GM21367 (cell line): ENCODE measurements around the gene RASA2.
"Not testable (repeated sequence)": the region's sequence is repeated elsewhere in the genome, so short reads cannot be mapped to it uniquely, and the experiment has no call there.

ENCODE experiments used
- ATAC-seq: cut with Tn5 transposase; IDR thresholded peaks from one replicate; pipeline ENCODE4 v1.9.1; 2021; ENCODE audit not compliant: unreplicated experiment

Gene RASA2

GRCh38 chr3:141455603-141456300 lies 31.1 kb upstream of the RASA2 start:
- no peak for ATAC-seq

DNA sequence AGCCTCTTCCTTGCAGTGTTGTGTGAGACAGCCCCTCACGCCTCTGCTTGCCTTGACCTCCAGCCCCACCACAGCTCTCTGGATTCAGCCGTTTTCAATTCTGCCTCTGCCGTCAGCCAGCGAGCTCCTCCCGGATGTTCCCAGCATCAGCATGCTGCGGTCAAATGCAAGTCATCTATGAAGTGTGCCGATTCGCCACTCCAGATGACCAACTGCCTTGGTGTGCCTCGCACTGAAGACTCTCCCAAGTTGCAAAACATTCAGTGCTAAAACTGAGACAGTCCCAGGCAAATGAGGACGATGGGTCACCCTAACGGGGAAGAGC lies 30.6 kb upstream of the RASA2 start:
- no peak for ATAC-seq

DNA sequence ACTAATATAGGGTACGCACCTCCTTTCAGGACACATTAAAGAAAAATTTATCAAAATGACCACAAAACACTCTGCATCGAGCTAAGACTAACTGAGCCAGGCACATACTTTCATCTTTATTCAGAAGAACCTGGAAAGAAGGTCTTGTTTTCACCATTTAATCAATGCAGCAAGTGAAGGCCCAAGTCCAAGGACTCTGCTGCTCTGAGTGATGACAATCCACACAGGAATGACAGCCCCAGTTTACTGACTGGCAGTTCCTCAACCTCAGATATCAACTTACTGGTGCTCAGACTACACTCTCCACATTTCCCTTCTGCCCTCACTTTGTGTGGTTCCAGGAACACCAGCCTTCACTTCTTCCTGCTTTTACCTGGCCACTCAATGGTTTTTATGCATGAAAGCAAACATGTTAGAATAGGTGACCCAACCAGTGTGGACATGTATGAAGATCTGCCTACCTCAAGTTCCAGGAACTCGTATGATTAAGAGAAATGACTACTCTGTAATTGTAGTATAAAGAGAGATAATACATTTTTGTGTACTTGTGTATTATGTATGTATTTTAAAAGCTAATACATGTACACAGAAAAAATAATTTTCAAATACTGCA lies 29.1 kb upstream of the RASA2 start:
- ATAC-seq, result no peak

GRCh38 chr3:141459008-141459407 lies 27.8 kb upstream of the RASA2 start:
- no peak for ATAC-seq

- peak; percentile 82 for ATAC-seq
Measured at GRCh38 chr3:141460097-141460704, 26.6 kb upstream of the RASA2 start.

DNA sequence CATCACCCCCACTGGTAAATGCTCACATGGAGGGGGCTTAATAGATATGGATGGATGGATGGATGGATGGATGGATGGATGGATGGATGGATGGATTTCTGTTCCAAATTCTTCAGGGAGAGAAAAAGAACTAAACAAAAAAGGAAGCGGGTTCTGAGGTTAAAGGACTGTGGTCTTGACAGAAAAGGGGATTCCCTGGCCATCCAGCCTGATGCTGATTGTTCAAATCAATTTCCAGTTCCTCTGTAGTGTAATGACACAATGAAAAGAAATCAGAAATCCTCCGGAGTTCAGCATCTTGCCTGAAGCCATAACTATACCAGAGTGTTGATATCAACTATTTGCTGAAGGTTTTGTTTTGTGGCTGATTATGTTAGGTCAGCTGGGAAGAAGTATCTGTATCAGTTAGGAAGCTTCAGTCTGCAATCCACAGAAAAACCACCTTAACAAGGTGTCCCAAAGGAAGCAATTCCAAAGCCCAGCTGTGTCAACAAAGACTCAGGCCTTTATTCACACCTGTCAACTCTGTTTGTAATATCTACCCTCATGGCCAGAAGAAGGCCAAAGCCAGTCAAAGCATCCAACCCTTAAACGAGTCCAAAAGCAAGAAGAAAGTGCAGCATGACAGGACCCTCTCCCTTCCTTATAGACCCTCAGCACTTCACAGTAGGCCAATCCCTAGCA lies 24.5 kb upstream of the RASA2 start:
- ATAC-seq, result no peak

- ATAC-seq, result no peak
Measured at GRCh38 chr3:141465221-141465620, 21.6 kb upstream of the RASA2 start.

DNA sequence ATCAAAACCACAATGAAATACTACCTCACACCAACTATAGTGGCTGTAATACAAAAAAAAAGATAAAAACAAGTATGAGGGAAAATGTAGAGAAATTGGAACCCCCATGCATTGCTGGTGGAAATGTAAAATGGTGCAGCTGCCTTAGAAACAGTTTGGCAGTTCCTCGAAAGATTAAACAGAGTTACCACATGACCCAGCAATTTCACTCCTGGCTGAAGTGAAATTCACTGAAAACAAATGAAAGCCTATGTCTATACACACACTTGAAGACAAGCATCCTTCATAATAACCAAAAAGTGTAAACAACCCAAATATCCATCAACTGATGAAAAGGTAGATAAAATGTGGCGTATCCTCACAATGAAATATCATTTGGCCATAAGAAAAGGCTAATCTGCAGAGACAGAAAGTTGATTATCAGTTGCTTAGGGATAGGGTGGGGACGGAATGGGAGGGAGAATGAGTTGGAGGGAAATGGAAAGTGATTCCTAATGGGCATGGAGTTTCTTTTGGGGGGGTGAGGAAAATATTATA lies 20.1 kb upstream of the RASA2 start:
- ATAC-seq, result no peak

- no peak for ATAC-seq
Measured at GRCh38 chr3:141469720-141470119, 17.1 kb upstream of the RASA2 start.

GRCh38 chr3:141471160-141471559 lies 15.7 kb upstream of the RASA2 start:
- ATAC-seq, result no peak

DNA sequence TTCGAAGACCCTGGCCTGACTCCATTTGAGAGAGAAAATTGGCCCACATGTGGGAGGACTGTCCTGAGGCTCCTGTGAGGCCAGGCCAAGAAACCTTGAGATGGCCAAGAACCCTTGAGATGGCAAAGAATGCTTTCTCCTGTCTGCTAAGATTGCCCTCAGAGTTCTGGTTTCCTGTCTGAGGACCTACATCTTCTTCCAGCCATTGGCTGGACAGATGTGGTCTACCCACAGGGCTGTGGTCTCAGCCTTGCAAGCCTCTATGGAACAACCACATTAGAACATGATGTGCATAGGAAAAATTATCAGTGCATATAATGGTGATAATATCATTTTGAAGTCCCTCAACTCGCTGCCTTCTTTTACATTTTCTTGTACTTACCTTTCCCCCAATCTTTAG lies 10.8 kb upstream of the RASA2 start:
- ATAC-seq, result no peak

- ATAC-seq, result no peak
Measured at GRCh38 chr3:141477224-141477623, 9.6 kb upstream of the RASA2 start.

GRCh38 chr3:141478139-141478538 lies 8.7 kb upstream of the RASA2 start:
- ATAC-seq, result no peak

DNA sequence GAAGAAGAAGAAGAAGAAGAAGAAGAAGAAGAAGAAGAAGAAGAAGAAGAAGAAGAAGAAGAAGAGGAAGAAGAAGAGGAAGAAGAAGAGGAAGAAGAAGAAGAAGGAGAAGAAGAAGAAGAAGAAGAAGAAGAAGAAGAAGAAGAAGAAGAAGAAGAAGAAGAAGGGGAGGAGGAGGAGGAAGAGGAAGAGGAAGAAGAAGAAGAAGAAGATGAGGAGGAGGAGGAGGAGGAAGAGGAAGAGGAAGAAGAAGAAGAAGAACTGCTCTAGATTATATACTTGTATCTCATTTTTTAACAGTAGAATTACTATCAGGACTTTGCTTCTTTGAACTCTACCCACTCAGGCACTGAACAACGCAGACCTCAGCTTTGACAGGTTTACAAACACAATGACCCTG lies 8.0 kb upstream of the RASA2 start:
- ATAC-seq, result not testable (repeated sequence)

DNA sequence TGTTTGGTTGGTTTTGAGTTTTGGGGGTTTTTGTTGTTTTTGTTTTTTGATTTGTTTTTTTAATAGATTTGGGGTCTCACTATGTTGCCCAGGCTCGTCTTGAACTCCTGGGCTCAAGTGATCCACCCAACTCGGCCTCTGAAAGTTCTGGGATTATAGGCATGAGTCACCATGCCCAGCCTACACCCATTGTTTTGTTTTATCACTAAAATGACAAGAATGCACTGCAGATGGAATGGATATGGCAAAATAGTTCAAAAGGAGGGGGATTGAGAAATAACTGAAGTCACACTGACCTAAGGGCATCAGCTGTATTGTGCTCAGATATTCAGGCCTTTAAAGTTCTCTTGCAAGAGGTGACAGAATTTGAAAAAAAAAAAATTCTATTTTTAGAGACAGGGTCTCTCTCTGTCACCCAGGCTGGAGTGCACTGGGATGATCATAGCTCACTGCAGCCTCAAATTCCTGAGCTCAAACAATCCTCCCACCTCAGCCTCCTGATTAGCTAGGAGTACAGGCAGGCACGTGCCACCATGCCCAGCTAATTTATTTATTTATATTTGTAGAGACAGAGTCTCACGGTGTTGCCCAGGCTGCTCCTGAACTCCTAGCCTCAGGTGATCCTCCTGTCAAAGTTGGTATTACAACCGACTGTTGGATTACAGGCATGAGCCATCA lies 4.4 kb upstream of the RASA2 start:
- ATAC-seq, result no peak

- no peak for ATAC-seq
Measured at GRCh38 chr3:141484701-141485287, 2.0 kb upstream of the RASA2 start.

DNA sequence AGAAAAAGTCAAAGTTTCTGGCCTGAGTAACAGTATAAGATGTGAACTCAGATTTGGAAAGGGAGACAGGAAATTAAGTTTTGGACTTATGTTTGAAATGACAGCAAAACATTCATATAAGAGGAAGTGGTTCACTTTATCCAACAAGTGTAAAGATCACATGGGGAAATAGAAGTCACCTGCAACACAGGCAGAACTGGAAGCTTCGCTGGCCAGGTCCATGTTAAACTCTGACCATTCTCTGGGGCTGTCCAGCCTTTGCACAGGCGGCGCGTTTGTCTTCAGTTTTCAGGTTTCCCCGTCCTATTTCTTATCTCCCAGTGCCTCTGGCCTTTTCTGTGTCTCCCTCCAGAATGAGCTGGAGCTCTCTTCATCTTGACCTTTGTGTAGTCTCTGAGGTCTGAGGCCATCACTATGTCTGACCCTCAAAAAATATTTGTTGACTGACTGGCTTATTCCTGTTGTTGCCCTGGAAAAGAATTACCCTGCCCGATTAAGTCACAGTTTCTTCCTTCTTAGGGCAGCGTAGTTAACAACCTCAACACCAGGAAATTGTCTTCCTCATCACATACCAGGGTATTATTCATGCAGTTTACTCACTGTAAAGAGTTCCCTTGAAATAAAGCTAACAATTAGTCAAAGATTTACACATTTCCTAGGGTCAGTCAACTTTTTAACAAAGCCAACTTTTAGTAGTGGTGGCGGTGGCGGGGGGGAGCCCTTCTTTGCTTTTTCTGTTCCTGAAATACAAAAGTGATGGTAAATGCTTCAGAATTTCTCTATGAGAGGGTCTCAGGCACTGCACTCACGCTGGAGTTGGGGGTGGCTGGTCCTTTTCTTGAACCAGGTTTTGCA lies 959 bp upstream of the RASA2 start:
- ATAC-seq, result no peak

DNA sequence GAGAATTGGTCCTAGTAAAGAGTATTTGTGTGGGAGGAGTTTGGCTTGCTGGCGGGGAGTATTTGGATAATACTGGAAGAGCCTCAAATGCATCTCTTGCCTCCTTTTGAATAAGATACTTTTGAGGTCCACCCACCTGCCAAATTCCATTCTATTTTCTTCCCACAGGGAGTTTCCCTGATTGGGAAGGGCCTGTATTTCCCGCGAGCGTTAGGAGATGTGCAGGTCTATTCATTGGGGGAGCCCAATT lies 406 bp upstream of the RASA2 start:
- no peak for ATAC-seq

DNA sequence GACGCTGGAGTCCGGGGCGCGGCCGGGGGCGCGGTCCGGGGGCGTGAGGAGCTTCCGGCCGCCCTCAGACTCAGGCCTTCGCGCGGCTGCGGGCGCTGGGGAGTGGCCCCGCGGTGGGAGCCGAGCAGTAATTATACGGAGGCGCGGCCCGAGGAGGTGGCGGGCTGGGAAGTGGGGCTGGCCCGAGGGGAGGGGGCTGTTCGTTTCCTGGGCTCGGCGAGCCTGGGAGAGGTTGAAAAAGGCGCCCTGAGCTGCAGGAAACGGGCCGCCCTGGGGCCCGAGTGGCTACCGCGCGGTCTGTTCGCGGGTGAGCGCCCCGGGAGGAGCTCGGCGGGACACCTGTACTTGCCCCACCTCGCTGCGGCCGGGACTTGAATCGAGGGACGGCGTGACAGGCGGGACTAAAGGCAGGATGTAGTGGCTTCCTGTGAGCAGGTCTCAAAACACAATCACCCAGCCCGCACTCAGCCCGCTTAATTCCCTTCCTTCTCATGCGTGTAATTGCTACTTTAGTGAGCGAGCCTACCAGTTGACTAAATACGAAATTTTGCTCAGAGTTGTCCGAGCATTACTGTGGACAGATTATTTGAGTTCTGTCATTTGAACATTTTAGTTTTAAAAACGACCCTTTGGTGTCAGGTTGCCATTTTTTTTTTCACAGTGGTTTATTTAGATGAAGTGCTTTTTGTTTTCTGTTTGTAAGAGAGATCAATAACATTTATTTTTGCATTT lies 860 bp downstream of the RASA2 start:
- ATAC-seq, result peak; percentile 65

DNA sequence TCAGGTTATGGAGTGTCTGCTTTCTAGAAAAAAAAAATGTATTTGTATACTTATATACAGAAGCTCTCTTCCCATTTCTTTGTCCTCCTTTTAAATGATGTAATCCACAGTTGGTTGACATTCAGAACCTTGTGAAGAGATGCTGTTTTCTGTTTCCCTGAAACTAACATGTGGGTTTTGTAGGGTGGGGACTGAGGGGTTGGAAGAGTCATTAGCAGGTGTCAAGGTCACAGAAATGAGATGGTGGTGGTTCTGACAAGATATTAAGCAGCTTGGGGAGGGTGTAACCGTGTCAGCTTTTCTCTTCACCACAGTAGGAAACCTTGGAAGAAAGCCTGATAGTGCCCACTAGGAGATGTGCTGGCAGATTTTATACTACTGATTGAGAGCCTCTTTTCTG lies 2.4 kb downstream of the RASA2 start:
- ATAC-seq, result no peak
